Activated naive CD4-positive, alpha-beta T cell treated with anti-CD3 and anti-CD28 coated beads for 36 hours (primary cell): ENCODE measurements around the gene HAUS8. TPM values are rescaled to one million over a fixed set of nuclear protein-coding genes. Genes with fewer than 3 reads are reported as not detected.
"Not testable (repeated sequence)": the region's sequence is repeated elsewhere in the genome, so short reads cannot be mapped to it uniquely, and the experiment has no call there.

Experiments
- CTCF ChIA-PET: fragments of 350-600 bp; sonication (Branson Sonifier 250); formaldehyde crosslinking; loops from one replicate; lab custom pipeline; 2021; ENCODE audit warnings: antibody characterized with exemption; lab: Charles Lee
- DNase-seq: peaks from one replicate; pipeline ENCODE4 v3.0.0-alpha.2; 2020
- H3K27ac Mint-ChIP-seq: one replicate; pipeline ENCODE4 v1.8.0; 2021; ENCODE audit warnings: mild to moderate bottlenecking, mixed read lengths
- H3K27me3 Mint-ChIP-seq: one replicate; pipeline ENCODE4 v1.8.0; 2021; ENCODE audit warnings: low read depth, mixed read lengths
- H3K36me3 Mint-ChIP-seq: one replicate; pipeline ENCODE4 v1.8.0; 2021; ENCODE audit warnings: low read depth, mixed read lengths
- H3K4me1 Mint-ChIP-seq: one replicate; pipeline ENCODE4 v1.8.0; 2021; ENCODE audit warnings: low read depth, mixed read lengths
- H3K4me3 Mint-ChIP-seq: one replicate; pipeline ENCODE4 v1.8.0; 2021; ENCODE audit warnings: mild to moderate bottlenecking, moderate library complexity, mixed read lengths
- H3K9me3 Mint-ChIP-seq: one replicate; pipeline ENCODE4 v1.8.0; 2021; ENCODE audit warnings: mixed read lengths
- intact Hi-C: fragments of 100-400 bp; cut with micrococcal nuclease; formaldehyde crosslinking; loops from one replicate; pipeline ENCODE4 v1.15.1; 2023
- total RNA-seq, 2 experiments: library from RNA; stranded (reverse); gene quantifications; one replicate each; pipeline ENCODE4 v1.2.3, GENCODE V29; 2021

The HAUS8 gene
- total RNA-seq, 2 experiments from 2014 or later, result 47.3 to 48.8 TPM

GRCh38 chr19:17022738-17023137, 52.5 kb downstream of the HAUS8 start:
- no peak overlapping the region for H3K4me3 Mint-ChIP-seq
- CTCF ChIA-PET, result no interaction called here
- no peak overlapping the region for H3K27ac Mint-ChIP-seq
- H3K4me1 Mint-ChIP-seq, result peaks cover 5% of the 10 kb centered on the region
- H3K36me3 Mint-ChIP-seq, result peaks cover 1% of the 10 kb centered on the region
- H3K27me3 Mint-ChIP-seq, result peaks cover 27% of the 10 kb centered on the region
- no peak for DNase-seq
- intact Hi-C loops, result no loop called here
- peaks cover 16% of the 10 kb centered on the region for H3K9me3 Mint-ChIP-seq

- H3K27ac Mint-ChIP-seq, result no peak overlapping the region
- intact Hi-C loops, result no loop called here
- DNase-seq, result no peak
- H3K36me3 Mint-ChIP-seq, result peaks cover 1% of the 10 kb centered on the region
- peaks cover 16% of the 10 kb centered on the region for H3K9me3 Mint-ChIP-seq
- peaks cover 21% of the 10 kb centered on the region for H3K27me3 Mint-ChIP-seq
- H3K4me1 Mint-ChIP-seq, result peaks cover 5% of the 10 kb centered on the region
- no peak overlapping the region for H3K4me3 Mint-ChIP-seq
- CTCF ChIA-PET, result no interaction called here
These were observed 53.3 kb downstream of the HAUS8 start for GRCh38 chr19:17021793-17022590.

GRCh38 chr19:17021328-17021727, 53.9 kb downstream of the HAUS8 start:
- peaks cover 5% of the 10 kb centered on the region for H3K4me1 Mint-ChIP-seq
- peaks cover 1% of the 10 kb centered on the region for H3K36me3 Mint-ChIP-seq
- H3K27ac Mint-ChIP-seq, result no peak overlapping the region
- peaks cover 16% of the 10 kb centered on the region for H3K9me3 Mint-ChIP-seq
- intact Hi-C loops, result no loop called here
- no peak overlapping the region for H3K4me3 Mint-ChIP-seq
- CTCF ChIA-PET, result no interaction called here
- DNase-seq, result no peak
- peaks cover 21% of the 10 kb centered on the region for H3K27me3 Mint-ChIP-seq

- no peak for DNase-seq
- Mint-ChIP-seq H3K36me3 (peaks cover 1% of the 10 kb centered on the region), H3K27me3 (peaks cover 16% of the 10 kb centered on the region), H3K9me3 (peaks cover 16% of the 10 kb centered on the region), H3K27ac (no peak overlapping the region), H3K4me1 (peaks cover 2% of the 10 kb centered on the region), H3K4me3 (no peak overlapping the region)
- CTCF ChIA-PET, result no interaction called here
- intact Hi-C loops, result no loop called here
These were observed 54.4 kb downstream of the HAUS8 start for GRCh38 chr19:17020823-17021222.

- Mint-ChIP-seq H3K9me3 (peaks cover 16% of the 10 kb centered on the region), H3K36me3 (peaks cover 1% of the 10 kb centered on the region), H3K27ac (no peak overlapping the region), H3K4me3 (no peak overlapping the region), H3K27me3 (peaks cover 12% of the 10 kb centered on the region), H3K4me1 (no peaks in the 10 kb centered on the region)
- DNase-seq, result no peak
- intact Hi-C loops, result no loop called here
- CTCF ChIA-PET, result no interaction called here
These were observed 54.9 kb downstream of the HAUS8 start for GRCh38 chr19:17020385-17020784.

GRCh38 chr19:17014212-17014861, 60.9 kb downstream of the HAUS8 start:
- H3K36me3 Mint-ChIP-seq, H3K4me1 Mint-ChIP-seq, H3K4me3 Mint-ChIP-seq, H3K27ac Mint-ChIP-seq, H3K9me3 Mint-ChIP-seq, H3K27me3 Mint-ChIP-seq, intact Hi-C loops: not testable (repeated sequence)
- CTCF ChIA-PET, result interaction anchor here (0.7 kb wide), 1 partner anchor 20 kb away, joined by 3 read pairs; no protein-coding TSS in a partner anchor
- DNase-seq, result peak; percentile 30

GRCh38 chr19:17011485-17011884, 63.8 kb downstream of the HAUS8 start:
- DNase-seq, result no peak
- H3K4me3 Mint-ChIP-seq, result no peak overlapping the region
- H3K9me3 Mint-ChIP-seq, result peaks cover 5% of the 10 kb centered on the region
- H3K27me3 Mint-ChIP-seq, result no peaks in the 10 kb centered on the region
- no peak overlapping the region for H3K27ac Mint-ChIP-seq
- intact Hi-C loops, result no loop called here
- H3K36me3 Mint-ChIP-seq, result no peaks in the 10 kb centered on the region
- H3K4me1 Mint-ChIP-seq, result peaks cover 4% of the 10 kb centered on the region
- CTCF ChIA-PET, result no interaction called here

GRCh38 chr19:17006579-17006978, 68.7 kb downstream of the HAUS8 start:
- intact Hi-C loops, result no loop called here
- H3K4me1 Mint-ChIP-seq, result peaks cover 11% of the 10 kb centered on the region
- no peak for DNase-seq
- peaks cover 2% of the 10 kb centered on the region for H3K9me3 Mint-ChIP-seq
- no peak overlapping the region for H3K4me3 Mint-ChIP-seq
- H3K27ac Mint-ChIP-seq, result no peak overlapping the region
- no peaks in the 10 kb centered on the region for H3K36me3 Mint-ChIP-seq
- H3K27me3 Mint-ChIP-seq, result no peaks in the 10 kb centered on the region
- CTCF ChIA-PET, result interaction anchor here (0.6 kb wide), 1 partner anchor 169 kb away, joined by 4 read pairs; no protein-coding TSS in a partner anchor

- Mint-ChIP-seq H3K36me3 (no peaks in the 10 kb centered on the region), H3K4me1 (peaks cover 23% of the 10 kb centered on the region), H3K27me3 (no peaks in the 10 kb centered on the region), H3K9me3 (peaks cover 2% of the 10 kb centered on the region), H3K27ac (no peak overlapping the region), H3K4me3 (no peak overlapping the region)
- CTCF ChIA-PET, result no interaction called here
- no peak for DNase-seq
- intact Hi-C loops, result no loop called here
These were observed 70.3 kb downstream of the HAUS8 start for GRCh38 chr19:17005000-17005399.

GRCh38 chr19:17004386-17004785, 70.9 kb downstream of the HAUS8 start:
- Mint-ChIP-seq H3K4me3 (no peak overlapping the region), H3K27me3 (no peaks in the 10 kb centered on the region), H3K27ac (no peak overlapping the region), H3K9me3 (no peaks in the 10 kb centered on the region), H3K4me1 (peaks cover 23% of the 10 kb centered on the region), H3K36me3 (no peaks in the 10 kb centered on the region)
- CTCF ChIA-PET, result no interaction called here
- intact Hi-C loops, result no loop called here
- no peak for DNase-seq

GRCh38 chr19:17002455-17002854, 72.8 kb downstream of the HAUS8 start:
- H3K27ac Mint-ChIP-seq, result no peak overlapping the region
- no peak overlapping the region for H3K4me3 Mint-ChIP-seq
- intact Hi-C loops, result no loop called here
- H3K27me3 Mint-ChIP-seq, result no peaks in the 10 kb centered on the region
- H3K9me3 Mint-ChIP-seq, result peaks cover 7% of the 10 kb centered on the region
- CTCF ChIA-PET, result no interaction called here
- H3K4me1 Mint-ChIP-seq, result peaks cover 23% of the 10 kb centered on the region
- H3K36me3 Mint-ChIP-seq, result peaks cover 5% of the 10 kb centered on the region
- peak; percentile 22 for DNase-seq

GRCh38 chr19:17001603-17002183, 73.6 kb downstream of the HAUS8 start:
- peak overlapping the region; percentile 24 for H3K4me3 Mint-ChIP-seq
- peaks cover 23% of the 10 kb centered on the region for H3K4me1 Mint-ChIP-seq
- peak overlapping the region; percentile 50 for H3K27ac Mint-ChIP-seq
- H3K9me3 Mint-ChIP-seq, result peaks cover 7% of the 10 kb centered on the region
- CTCF ChIA-PET, result interaction anchor here (0.5 kb wide), 1 partner anchor 78 kb away, joined by 3 read pairs; no protein-coding TSS in a partner anchor
- intact Hi-C loops, result no loop called here
- peak; percentile 90 for DNase-seq
- H3K27me3 Mint-ChIP-seq, result no peaks in the 10 kb centered on the region
- H3K36me3 Mint-ChIP-seq, result peaks cover 5% of the 10 kb centered on the region
